ENCODE results near the gene UNC5B.

GRCh38 chr10:71253981-71254818 lies 41.8 kb downstream of the UNC5B start:
- TF ChIP-seq POLR2AphosphoS5 (IDR thresholded peaks at IDR 0.05; ENCODE audit: low read depth) (no peak), GABPA (IDR thresholded peaks at IDR 0.05; ENCODE audit: low read depth) (no peak)
- TF ChIP-seq, protein P1, sequence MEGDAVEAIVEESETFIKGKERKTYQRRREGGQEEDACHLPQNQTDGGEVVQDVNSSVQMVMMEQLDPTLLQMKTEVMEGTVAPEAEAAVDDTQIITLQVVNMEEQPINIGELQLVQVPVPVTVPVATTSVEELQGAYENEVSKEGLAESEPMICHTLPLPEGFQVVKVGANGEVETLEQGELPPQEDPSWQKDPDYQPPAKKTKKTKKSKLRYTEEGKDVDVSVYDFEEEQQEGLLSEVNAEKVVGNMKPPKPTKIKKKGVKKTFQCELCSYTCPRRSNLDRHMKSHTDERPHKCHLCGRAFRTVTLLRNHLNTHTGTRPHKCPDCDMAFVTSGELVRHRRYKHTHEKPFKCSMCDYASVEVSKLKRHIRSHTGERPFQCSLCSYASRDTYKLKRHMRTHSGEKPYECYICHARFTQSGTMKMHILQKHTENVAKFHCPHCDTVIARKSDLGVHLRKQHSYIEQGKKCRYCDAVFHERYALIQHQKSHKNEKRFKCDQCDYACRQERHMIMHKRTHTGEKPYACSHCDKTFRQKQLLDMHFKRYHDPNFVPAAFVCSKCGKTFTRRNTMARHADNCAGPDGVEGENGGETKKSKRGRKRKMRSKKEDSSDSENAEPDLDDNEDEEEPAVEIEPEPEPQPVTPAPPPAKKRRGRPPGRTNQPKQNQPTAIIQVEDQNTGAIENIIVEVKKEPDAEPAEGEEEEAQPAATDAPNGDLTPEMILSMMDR (IDR thresholded peaks at IDR 0.05; ENCODE audit: insufficient read depth, low read length) = no peak
- TF ChIP-seq, protein P2, sequence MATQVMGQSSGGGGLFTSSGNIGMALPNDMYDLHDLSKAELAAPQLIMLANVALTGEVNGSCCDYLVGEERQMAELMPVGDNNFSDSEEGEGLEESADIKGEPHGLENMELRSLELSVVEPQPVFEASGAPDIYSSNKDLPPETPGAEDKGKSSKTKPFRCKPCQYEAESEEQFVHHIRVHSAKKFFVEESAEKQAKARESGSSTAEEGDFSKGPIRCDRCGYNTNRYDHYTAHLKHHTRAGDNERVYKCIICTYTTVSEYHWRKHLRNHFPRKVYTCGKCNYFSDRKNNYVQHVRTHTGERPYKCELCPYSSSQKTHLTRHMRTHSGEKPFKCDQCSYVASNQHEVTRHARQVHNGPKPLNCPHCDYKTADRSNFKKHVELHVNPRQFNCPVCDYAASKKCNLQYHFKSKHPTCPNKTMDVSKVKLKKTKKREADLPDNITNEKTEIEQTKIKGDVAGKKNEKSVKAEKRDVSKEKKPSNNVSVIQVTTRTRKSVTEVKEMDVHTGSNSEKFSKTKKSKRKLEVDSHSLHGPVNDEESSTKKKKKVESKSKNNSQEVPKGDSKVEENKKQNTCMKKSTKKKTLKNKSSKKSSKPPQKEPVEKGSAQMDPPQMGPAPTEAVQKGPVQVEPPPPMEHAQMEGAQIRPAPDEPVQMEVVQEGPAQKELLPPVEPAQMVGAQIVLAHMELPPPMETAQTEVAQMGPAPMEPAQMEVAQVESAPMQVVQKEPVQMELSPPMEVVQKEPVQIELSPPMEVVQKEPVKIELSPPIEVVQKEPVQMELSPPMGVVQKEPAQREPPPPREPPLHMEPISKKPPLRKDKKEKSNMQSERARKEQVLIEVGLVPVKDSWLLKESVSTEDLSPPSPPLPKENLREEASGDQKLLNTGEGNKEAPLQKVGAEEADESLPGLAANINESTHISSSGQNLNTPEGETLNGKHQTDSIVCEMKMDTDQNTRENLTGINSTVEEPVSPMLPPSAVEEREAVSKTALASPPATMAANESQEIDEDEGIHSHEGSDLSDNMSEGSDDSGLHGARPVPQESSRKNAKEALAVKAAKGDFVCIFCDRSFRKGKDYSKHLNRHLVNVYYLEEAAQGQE (IDR thresholded peaks at IDR 0.05; ENCODE audit: insufficient replicate concordance, low read depth) = no peak
